GM18951 (cell line): Measurements from ENCODE around the gene TMEM62.

Source experiments
- POLR2A ChIP-seq: IDR thresholded peaks from 4 replicates; pipeline ENCODE4 v1.6.1; 2011; ENCODE audit warnings: mild to moderate bottlenecking; ENCODE audit not compliant: insufficient read length, insufficient read depth; ENCODE audit errors: extremely low read depth
- in situ Hi-C: fragments of 300-500 bp; cut with MboI; formaldehyde crosslinking; loops from one replicate; pipeline ENCODE4 v1.12.0; 2022; ENCODE audit warnings: low sequenced_read_pairs, mixed read lengths, inconsistent platforms; ENCODE audit not compliant: unreplicated experiment

TMEM62 gene

GRCh38 chr15:43199945-43200488 is 66.6 kb downstream of the TMEM62 start:
- in situ Hi-C loops, result no loop called here

GRCh38 chr15:43204016-43204901 is 70.9 kb downstream of the TMEM62 start:
- TF ChIP-seq POLR2A, result no peak
- in situ Hi-C loops, result no loop called here

More at GRCh38 chr15:43199945-43200488, 66.6 kb downstream of the TMEM62 start:
- no peak for TF ChIP-seq POLR2A

- in situ Hi-C loops, result no loop called here
- no peak for TF ChIP-seq POLR2A
These were observed 72.7 kb downstream of the TMEM62 start for GRCh38 chr15:43206054-43206453.

GRCh38 chr15:43207024-43207423 is 73.6 kb downstream of the TMEM62 start:
- in situ Hi-C loops, result no loop called here
- TF ChIP-seq POLR2A, result no peak

DNA sequence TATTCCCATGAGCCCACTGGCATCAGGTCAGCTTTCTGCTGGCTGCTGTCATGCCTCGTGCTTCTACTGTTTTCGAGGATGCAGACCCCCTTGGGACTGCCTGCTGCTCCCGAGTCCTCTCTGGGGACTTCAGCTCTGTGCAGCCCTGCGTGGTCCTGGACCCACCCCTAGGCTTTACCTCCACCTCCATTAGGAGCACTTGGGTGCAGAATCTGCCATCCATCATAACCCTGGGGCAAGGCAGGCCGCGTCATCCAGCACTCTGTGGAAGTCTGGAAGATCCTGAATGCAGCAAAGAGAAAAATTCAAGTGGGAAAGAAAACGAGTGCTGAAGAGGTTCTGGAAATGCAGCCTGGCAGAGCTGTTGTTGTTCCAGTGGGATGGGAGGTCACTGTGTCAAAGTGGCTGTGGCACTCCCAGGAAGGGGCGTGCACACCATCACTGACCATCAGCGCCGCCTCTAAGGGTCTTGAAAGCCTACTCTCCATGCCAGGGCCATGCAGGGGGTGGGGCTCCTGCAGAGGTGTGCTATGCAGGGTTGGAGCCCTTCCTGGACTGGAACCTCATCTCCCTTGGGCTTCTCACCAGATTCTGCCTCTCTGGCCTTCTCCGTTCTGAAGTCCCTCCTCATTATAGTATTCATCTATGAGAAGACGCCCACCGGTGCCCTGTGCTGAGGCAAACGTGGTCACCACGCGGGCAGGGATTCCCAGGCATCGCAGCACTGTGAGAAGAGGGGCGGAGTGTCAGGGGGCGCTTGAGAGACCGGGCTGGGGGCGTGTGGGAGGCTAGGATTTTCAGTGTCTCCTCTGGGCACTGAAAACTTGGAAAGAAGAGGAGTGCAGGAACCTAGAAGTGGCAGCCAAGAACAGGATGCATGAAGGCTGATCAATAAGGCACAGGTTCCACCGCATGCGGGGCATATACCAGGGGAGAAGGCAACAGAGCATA is 74.9 kb downstream of the TMEM62 start:
- in situ Hi-C loops, result no loop called here
- TF ChIP-seq POLR2A, result no peak

- TF ChIP-seq POLR2A, result no peak
- in situ Hi-C loops, result no loop called here
These were observed 75.9 kb downstream of the TMEM62 start for GRCh38 chr15:43209059-43209824.

DNA sequence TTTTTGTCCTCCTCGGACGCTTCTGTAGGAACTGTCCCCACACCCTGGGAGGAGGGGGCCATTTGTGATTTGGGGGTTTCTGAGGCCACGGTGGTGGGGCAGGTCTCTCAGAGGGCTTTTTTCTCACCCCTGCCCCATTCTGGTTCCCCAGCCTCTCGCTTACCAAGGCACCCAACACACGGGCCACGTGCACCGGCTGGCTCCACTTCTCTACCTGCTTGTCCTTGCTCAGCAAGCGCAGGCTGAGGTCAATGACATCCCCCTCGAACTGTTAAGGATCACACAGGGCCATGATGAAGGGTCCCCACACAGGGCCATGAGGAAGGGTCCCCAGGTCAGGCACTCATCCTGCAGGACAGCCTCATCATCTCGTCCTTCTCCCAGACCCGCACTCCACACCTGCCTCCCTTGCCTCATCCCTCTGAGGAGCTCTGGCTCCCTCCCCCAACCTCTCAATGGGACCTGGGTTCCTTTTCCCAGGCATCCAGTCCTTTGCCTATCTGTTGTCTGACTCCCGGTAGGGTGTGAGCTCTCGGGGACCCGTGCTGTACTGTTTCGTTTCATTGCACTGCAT is 76.9 kb downstream of the TMEM62 start:
- TF ChIP-seq POLR2A, result no peak
- in situ Hi-C loops, result no loop called here

- TF ChIP-seq POLR2A, result no peak
- in situ Hi-C loops, result no loop called here
These were observed 77.4 kb downstream of the TMEM62 start for GRCh38 chr15:43210807-43211206.

- in situ Hi-C loops, result no loop called here
These were observed 77.9 kb downstream of the TMEM62 start for GRCh38 chr15:43211224-43211735.

DNA sequence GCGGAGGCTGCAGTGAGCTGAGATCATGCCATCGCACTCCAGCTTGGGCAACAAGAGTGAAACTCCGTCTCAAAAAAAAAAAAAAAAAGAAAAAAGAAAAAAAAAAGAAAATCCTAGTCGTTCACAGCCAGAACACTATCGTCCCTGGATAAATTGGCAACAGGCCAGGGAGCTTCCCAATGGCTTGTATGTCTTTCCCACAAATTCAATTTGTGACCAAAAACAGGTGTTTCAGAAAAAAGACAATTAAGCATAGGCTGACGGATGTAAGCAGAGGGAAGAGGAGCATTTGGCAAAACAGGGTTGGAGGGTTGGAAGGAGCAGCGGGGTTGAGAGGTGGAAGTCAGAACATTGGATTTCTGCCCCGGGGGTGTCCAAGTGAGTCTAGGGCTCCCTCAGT is 78.9 kb downstream of the TMEM62 start:
- no peak for TF ChIP-seq POLR2A
- in situ Hi-C loops, result no loop called here

More at GRCh38 chr15:43211224-43211735, 77.9 kb downstream of the TMEM62 start:
- no peak for TF ChIP-seq POLR2A

- in situ Hi-C loops, result no loop called here
- no peak for TF ChIP-seq POLR2A
These were observed 79.6 kb downstream of the TMEM62 start for GRCh38 chr15:43212951-43213350.

DNA sequence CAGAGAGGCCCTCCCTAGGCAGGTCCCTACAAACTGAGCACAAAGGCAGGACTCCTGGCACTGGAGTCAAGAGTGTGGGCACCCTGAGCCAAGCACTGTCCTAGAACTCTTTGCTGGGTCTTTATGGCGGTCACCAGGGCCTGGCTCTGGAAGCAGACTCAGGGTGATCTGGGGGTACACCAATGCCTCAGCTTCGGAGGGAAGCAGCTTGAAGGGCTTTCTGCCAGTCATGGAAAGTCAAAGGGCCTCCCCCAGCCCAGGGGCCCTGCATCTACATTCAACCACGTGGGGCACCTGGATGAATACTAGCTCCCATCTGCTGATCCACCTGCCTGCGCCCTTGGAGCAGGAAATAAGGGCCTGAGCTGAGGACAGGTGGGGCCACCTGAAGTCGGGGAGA is 80.1 kb downstream of the TMEM62 start:
- in situ Hi-C loops, result no loop called here
- TF ChIP-seq POLR2A, result no peak

GRCh38 chr15:43214169-43214568 is 80.8 kb downstream of the TMEM62 start:
- in situ Hi-C loops, result no loop called here
- no peak for TF ChIP-seq POLR2A
